Measurements from ENCODE around the gene MAP3K2.
"Not testable (repeated sequence)": the region's sequence is repeated elsewhere in the genome, so short reads cannot be mapped to it uniquely, and the experiment has no call there.

MAP3K2 gene

GRCh38 chr2:127382831-127383230 is 4.9 kb downstream of the MAP3K2 start:
- DNase-seq (ENCODE audit: low read depth in 2 of 2) = no peak

GRCh38 chr2:127381762-127382161 is 6.0 kb downstream of the MAP3K2 start:
- no peak for DNase-seq (ENCODE audit: low read depth in 2 of 2)

GRCh38 chr2:127379712-127380355 is 7.9 kb downstream of the MAP3K2 start:
- DNase-seq (ENCODE audit: low read depth in 2 of 2) = no peak

- DNase-seq (ENCODE audit: low read depth in 2 of 2) = no peak
Observed at GRCh38 chr2:127378720-127379119, 9.1 kb downstream of the MAP3K2 start.

- no peak for DNase-seq (ENCODE audit: low read depth in 2 of 2)
Observed at GRCh38 chr2:127377262-127377661, 10.5 kb downstream of the MAP3K2 start.

- no peak for DNase-seq (ENCODE audit: low read depth in 2 of 2)
Observed at GRCh38 chr2:127376257-127376656, 11.5 kb downstream of the MAP3K2 start.

- no peak for DNase-seq (ENCODE audit: low read depth in 2 of 2)
Observed at GRCh38 chr2:127373362-127374083, 14.3 kb downstream of the MAP3K2 start.

- DNase-seq (ENCODE audit: low read depth in 2 of 2) = no peak
Observed at GRCh38 chr2:127371037-127371436, 16.7 kb downstream of the MAP3K2 start.

GRCh38 chr2:127370010-127370409 is 17.8 kb downstream of the MAP3K2 start:
- no peak for DNase-seq (ENCODE audit: low read depth in 2 of 2)

- no peak for DNase-seq (ENCODE audit: low read depth in 2 of 2)
Observed at GRCh38 chr2:127365211-127365643, 22.5 kb downstream of the MAP3K2 start.

GRCh38 chr2:127362971-127363370 is 24.8 kb downstream of the MAP3K2 start:
- no peak for DNase-seq (ENCODE audit: low read depth in 2 of 2)

- DNase-seq (ENCODE audit: low read depth in 2 of 2) = no peak
Observed at GRCh38 chr2:127361929-127362885, 25.6 kb downstream of the MAP3K2 start.

GRCh38 chr2:127360242-127360641 is 27.5 kb downstream of the MAP3K2 start:
- no peak for DNase-seq (ENCODE audit: low read depth in 2 of 2)

- DNase-seq (ENCODE audit: low read depth in 2 of 2) = no peak
Observed at GRCh38 chr2:127359520-127359919, 28.3 kb downstream of the MAP3K2 start.

- no peak for DNase-seq (ENCODE audit: low read depth in 2 of 2)
Observed at GRCh38 chr2:127358971-127359370, 28.8 kb downstream of the MAP3K2 start.

GRCh38 chr2:127358044-127358443 is 29.7 kb downstream of the MAP3K2 start:
- no peak for DNase-seq (ENCODE audit: low read depth in 2 of 2)

GRCh38 chr2:127357591-127357990 is 30.2 kb downstream of the MAP3K2 start:
- DNase-seq (ENCODE audit: low read depth in 2 of 2) = no peak

- no peak for DNase-seq (ENCODE audit: low read depth in 2 of 2)
Observed at GRCh38 chr2:127356531-127356930, 31.2 kb downstream of the MAP3K2 start.

GRCh38 chr2:127355407-127356008 is 32.3 kb downstream of the MAP3K2 start:
- peak in 1 of 2 donors; percentile 5 for DNase-seq (ENCODE audit: low read depth in 2 of 2)

GRCh38 chr2:127353873-127354676 is 33.7 kb downstream of the MAP3K2 start:
- DNase-seq (ENCODE audit: low read depth in 2 of 2) = not testable (repeated sequence)

GRCh38 chr2:127353223-127353622 is 34.6 kb downstream of the MAP3K2 start:
- DNase-seq (ENCODE audit: low read depth in 2 of 2) = not testable (repeated sequence)
